Measurements from ENCODE around the gene GPBP1.

- TF ChIP-seq CTCF (IDR thresholded peaks at IDR 0.05) = no peak
- no peak for TF ChIP-seq ZFX (IDR thresholded peaks at IDR 0.05; ENCODE audit: borderline replicate concordance)
Measured at GRCh38 chr5:57244331-57244730, 70.5 kb downstream of the GPBP1 start.
